Mammary epithelial cell (primary cell): ENCODE measurements around the gene RNF166.

Source experiments
- EZH2 ChIP-seq: IDR thresholded peaks from 2 replicates; pipeline ENCODE4 v1.6.1; 2012; ENCODE audit warnings: low read length, inconsistent platforms, borderline replicate concordance
- TF ChIP-seq, protein P1 (sequence below), 2 donors: IDR thresholded peaks in 1 of 2; conservative IDR thresholded peaks in 1 of 2; 2 replicates each; pipeline ENCODE4 v1.5.1; 2011 to 2012; ENCODE audit warnings: inconsistent platforms in 2 of 2, low read length in 2 of 2, mild to moderate bottlenecking in 2 of 2, control low read depth in 1 of 2, low read depth in 1 of 2; ENCODE audit not compliant: insufficient read depth in 1 of 2; ENCODE audit errors: extremely low read depth in 1 of 2

DNA sequence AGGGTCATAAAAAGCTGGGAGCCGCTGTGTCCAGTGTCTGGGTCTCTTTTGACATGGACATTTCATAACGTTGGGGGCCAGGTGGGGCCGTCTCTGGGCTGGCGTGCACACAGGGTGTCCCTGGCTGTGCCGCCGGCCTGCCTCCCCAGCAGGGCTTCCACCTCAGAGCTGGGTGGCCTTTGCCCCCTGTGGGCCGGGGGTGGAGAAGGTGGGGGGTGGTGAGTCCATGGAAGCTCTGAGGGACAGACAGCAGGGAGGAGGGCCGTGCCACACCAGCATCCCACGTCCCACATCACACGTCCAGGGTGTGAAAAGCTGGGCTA, 19.0 kb downstream of the RNF166 start:
- TF ChIP-seq EZH2 = no peak
- TF ChIP-seq, protein P1, sequence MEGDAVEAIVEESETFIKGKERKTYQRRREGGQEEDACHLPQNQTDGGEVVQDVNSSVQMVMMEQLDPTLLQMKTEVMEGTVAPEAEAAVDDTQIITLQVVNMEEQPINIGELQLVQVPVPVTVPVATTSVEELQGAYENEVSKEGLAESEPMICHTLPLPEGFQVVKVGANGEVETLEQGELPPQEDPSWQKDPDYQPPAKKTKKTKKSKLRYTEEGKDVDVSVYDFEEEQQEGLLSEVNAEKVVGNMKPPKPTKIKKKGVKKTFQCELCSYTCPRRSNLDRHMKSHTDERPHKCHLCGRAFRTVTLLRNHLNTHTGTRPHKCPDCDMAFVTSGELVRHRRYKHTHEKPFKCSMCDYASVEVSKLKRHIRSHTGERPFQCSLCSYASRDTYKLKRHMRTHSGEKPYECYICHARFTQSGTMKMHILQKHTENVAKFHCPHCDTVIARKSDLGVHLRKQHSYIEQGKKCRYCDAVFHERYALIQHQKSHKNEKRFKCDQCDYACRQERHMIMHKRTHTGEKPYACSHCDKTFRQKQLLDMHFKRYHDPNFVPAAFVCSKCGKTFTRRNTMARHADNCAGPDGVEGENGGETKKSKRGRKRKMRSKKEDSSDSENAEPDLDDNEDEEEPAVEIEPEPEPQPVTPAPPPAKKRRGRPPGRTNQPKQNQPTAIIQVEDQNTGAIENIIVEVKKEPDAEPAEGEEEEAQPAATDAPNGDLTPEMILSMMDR (conservative IDR thresholded peaks at IDR 0.05 in 1 of 2, IDR thresholded peaks at IDR 0.05 in 1 of 2; ENCODE audit: extremely low read depth in 1 of 2, insufficient read depth in 1 of 2, low read depth in 1 of 2, low read length in 2 of 2) = no peak
